ENCODE results near the gene ACAN. TPM values are rescaled to one million over a fixed set of nuclear protein-coding genes. Genes with fewer than 3 reads are reported as not detected.

The ACAN gene
- total RNA-seq, 1 experiment from 2014 or later, result not detected

GRCh38 chr15:88790486-88790885, 12.8 kb upstream of the ACAN start:
- H3K4me1 ChIP-seq (replicated peaks), result no peaks in the 10 kb centered on the region
- no peak for DNase-seq (ENCODE audit: low read depth in 1 of 2, low spot score in 2 of 2)
- H3K27ac ChIP-seq, result no peak overlapping the region
- H3K36me3 ChIP-seq, result no peaks in the 10 kb centered on the region
- H3K9me3 ChIP-seq (replicated peaks), result no peaks in the 10 kb centered on the region
- no peak overlapping the region for H3K4me3 ChIP-seq
- H3K27me3 ChIP-seq (replicated peaks), result no peaks in the 10 kb centered on the region; the same call in 1 of the 2 replicates

GRCh38 chr15:88791637-88792036, 11.6 kb upstream of the ACAN start:
- Histone ChIP-seq H3K27ac (no peak overlapping the region), H3K4me1 (replicated peaks) (no peaks in the 10 kb centered on the region), H3K27me3 (replicated peaks) (no peaks in the 10 kb centered on the region; the same call in 1 of the 2 replicates), H3K4me3 (no peak overlapping the region), H3K9me3 (replicated peaks) (no peaks in the 10 kb centered on the region), H3K36me3 (no peaks in the 10 kb centered on the region)
- DNase-seq (ENCODE audit: low read depth in 1 of 2, low spot score in 2 of 2), result no peak

DNA sequence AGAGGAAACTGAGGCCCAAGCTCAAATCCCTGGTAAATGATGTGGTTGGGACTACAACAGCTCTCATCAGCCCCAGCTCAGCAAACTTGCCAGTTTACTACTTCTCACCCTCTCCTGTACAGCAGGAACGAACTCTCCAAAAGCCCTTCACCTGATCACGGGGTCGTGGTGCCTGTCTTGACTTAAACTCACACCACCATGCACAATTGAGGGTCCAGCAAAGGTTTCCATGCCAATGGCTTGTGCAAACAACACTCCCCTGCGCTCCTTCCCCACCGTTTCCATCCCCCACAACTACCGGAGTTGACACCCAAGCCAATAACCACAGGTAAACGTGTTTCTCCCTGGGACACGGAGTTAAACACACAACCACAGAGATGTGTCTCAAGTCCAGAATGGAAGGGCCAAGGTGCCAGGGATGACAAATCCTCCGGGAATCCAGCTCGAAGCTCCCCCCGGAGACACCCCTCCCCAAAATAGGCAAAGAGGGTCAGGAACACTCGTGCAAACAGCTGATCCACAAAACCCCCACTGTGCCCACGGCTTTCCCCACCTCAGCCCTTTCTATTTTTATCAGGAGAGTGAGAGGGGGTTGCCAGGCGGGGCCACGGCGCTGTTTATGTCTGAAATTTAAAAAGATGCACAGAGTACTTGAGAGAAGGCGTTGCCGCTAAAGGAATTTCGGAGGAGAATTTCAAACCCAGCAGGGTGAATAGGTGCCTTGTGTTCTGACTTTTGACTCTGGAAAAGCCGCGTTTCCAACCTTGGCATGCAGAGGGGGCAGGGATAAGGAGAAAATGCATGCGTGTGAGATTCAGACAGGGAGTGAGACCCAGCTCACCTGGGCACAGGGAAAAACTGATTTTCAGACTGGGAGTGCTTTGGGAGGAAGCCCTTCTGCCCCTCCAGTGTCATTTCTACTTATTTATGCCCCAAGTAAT, 10.6 kb upstream of the ACAN start:
- DNase-seq (ENCODE audit: low read depth in 1 of 2, low spot score in 2 of 2), result no peak
- no peak overlapping the region for H3K4me3 ChIP-seq
- H3K4me1 ChIP-seq (replicated peaks), result no peaks in the 10 kb centered on the region

DNA sequence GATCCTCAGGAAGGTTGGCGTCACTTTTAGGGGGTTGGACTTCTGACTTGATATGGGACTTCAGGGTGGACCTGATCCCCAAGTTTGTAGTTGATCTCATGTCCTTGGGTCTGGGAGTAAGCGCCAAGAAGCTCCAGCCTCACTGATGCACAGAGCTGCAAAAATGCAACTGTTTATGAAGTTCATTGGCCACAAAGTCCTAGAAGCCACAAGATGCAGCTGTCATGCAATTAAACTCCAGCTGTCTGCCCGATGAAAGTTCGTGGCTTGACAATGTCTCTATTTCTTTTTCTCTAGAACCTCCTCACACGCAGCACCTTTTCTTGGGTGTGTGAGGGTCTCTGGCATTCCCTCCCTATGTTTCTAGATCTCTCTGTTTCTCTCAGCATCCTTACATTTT, 9.2 kb upstream of the ACAN start:
- H3K4me1 ChIP-seq (replicated peaks), result no peaks in the 10 kb centered on the region
- no peak for DNase-seq (ENCODE audit: low read depth in 1 of 2, low spot score in 2 of 2)
- no peaks in the 10 kb centered on the region for H3K36me3 ChIP-seq
- H3K4me3 ChIP-seq, result no peak overlapping the region
- H3K27ac ChIP-seq, result no peak overlapping the region
- no peaks in the 10 kb centered on the region for H3K9me3 ChIP-seq (replicated peaks)
- H3K27me3 ChIP-seq (replicated peaks), result peaks cover 4% of the 10 kb centered on the region; the same call in 1 of the 2 replicates

More for the DNA sequence above, 10.6 kb upstream of the ACAN start:
- Histone ChIP-seq H3K36me3 (no peaks in the 10 kb centered on the region), H3K9me3 (replicated peaks) (no peaks in the 10 kb centered on the region), H3K27ac (no peak overlapping the region), H3K27me3 (replicated peaks) (no peaks in the 10 kb centered on the region; the same call in 1 of the 2 replicates)

GRCh38 chr15:88797663-88798339, 5.4 kb upstream of the ACAN start:
- peaks cover 30% of the 10 kb centered on the region for H3K27me3 ChIP-seq (replicated peaks)
- H3K27ac ChIP-seq, result no peak overlapping the region

GRCh38 chr15:88799341-88799740, 3.9 kb upstream of the ACAN start:
- Histone ChIP-seq H3K9me3 (replicated peaks) (no peaks in the 10 kb centered on the region), H3K4me1 (replicated peaks) (no peaks in the 10 kb centered on the region), H3K27ac (no peak overlapping the region), H3K27me3 (replicated peaks) (peaks cover 42% of the 10 kb centered on the region), H3K4me3 (no peak overlapping the region), H3K36me3 (no peaks in the 10 kb centered on the region)
- DNase-seq (ENCODE audit: low read depth in 1 of 2, low spot score in 2 of 2), result no peak

More at GRCh38 chr15:88797663-88798339, 5.4 kb upstream of the ACAN start:
- no peaks in the 10 kb centered on the region for H3K4me1 ChIP-seq (replicated peaks)
- H3K9me3 ChIP-seq (replicated peaks), result no peaks in the 10 kb centered on the region
- H3K36me3 ChIP-seq, result no peaks in the 10 kb centered on the region
- H3K4me3 ChIP-seq, result no peak overlapping the region
- DNase-seq (ENCODE audit: low read depth in 1 of 2, low spot score in 2 of 2), result no peak

DNA sequence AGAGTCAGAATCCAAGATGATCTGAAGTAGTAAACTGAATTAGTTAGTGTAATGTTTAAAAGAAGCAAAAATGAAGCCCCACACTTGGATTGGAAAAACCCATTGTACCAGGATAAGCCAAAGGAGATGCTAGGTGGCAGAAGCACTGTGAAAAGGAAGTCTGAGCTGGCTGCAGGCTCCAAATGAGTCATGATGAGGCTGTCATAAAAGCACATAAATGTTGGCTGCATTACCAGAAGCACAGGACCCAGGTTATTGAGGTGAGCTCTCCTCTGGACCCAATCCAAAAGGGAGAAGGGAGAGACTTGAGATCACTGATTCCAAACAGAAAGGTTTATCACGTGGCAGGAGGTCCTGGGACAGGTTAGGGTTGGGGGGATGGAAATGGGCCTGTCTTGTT, 3.2 kb upstream of the ACAN start:
- H3K36me3 ChIP-seq, result no peaks in the 10 kb centered on the region

DNA sequence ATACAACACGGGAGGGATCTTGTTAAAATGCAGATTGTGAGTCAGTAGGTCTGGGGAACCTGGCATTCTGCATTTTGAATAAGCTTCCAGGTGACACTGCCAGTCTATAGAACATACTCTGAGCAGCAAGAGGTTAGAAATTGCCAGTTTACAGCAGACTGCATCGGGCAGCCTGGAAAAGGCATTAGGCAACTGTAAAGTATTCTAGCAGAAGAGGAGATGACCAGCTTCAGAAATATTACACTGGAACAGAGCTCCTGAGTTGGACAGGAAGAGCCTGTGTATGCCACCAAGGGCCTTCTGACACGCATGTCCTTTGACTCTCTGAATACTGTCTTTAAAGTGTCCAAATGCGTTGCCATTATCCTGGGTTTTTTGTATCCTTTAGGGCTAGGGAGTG, 2.5 kb upstream of the ACAN start:
- Histone ChIP-seq H3K9me3 (replicated peaks) (no peaks in the 10 kb centered on the region), H3K27me3 (replicated peaks) (peaks cover 56% of the 10 kb centered on the region), H3K4me1 (replicated peaks) (no peaks in the 10 kb centered on the region), H3K27ac (no peak overlapping the region), H3K4me3 (no peak overlapping the region), H3K36me3 (no peaks in the 10 kb centered on the region)
- no peak for DNase-seq (ENCODE audit: low read depth in 1 of 2, low spot score in 2 of 2)

More for the DNA sequence above, 3.2 kb upstream of the ACAN start:
- Histone ChIP-seq H3K9me3 (replicated peaks) (no peaks in the 10 kb centered on the region), H3K27me3 (replicated peaks) (peaks cover 49% of the 10 kb centered on the region), H3K4me3 (no peak overlapping the region), H3K4me1 (replicated peaks) (no peaks in the 10 kb centered on the region), H3K27ac (no peak overlapping the region)
- DNase-seq (ENCODE audit: low read depth in 1 of 2, low spot score in 2 of 2), result no peak

DNA sequence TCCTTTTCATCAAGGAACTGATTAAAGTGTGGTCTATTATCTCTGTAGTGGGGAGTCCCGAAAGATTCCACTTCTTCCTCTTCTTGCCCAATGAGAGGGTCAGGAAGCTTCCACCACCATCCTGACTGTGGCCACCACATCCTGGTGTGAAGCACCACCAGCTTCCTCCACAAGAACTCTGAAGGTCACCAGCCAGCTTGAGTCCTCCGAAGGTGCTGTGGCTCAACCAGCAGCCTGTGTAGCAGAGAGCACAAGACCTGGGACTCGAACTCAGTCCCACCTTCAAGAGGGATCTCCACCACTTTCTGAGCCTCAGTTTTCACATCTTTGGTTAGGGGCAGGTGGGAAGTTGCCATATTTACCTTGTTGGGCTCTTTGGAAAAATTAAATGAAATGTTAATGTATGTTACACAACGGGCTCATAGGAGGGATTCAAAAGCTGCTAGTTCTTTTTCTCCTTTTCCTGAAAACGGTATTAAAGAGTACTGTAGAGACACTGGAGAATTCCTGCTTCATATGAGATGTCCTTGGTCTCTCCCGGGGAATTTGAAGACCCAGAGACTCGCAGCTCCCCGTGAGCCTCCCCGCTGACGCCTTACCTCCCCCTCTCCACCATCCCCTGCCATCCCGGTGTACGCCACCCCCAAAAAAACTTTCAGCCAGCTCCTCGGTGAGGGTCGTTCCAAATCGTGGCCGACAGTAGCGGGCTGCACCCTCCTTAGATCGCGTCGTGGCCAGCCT, 816 bp upstream of the ACAN start:
- no peak for DNase-seq (ENCODE audit: low read depth in 1 of 2, low spot score in 2 of 2)
- Histone ChIP-seq H3K36me3 (no peaks in the 10 kb centered on the region), H3K4me1 (replicated peaks) (no peaks in the 10 kb centered on the region), H3K27ac (no peak overlapping the region), H3K4me3 (no peak overlapping the region), H3K27me3 (replicated peaks) (peaks cover 65% of the 10 kb centered on the region), H3K9me3 (replicated peaks) (no peaks in the 10 kb centered on the region)

GRCh38 chr15:88802991-88803240, 320 bp upstream of the ACAN start:
- Histone ChIP-seq H3K4me1 (replicated peaks) (no peaks in the 10 kb centered on the region), H3K27ac (no peak overlapping the region), H3K4me3 (no peak overlapping the region), H3K27me3 (replicated peaks) (peaks cover 65% of the 10 kb centered on the region), H3K36me3 (no peaks in the 10 kb centered on the region), H3K9me3 (replicated peaks) (no peaks in the 10 kb centered on the region)
- no peak for DNase-seq (ENCODE audit: low read depth in 1 of 2, low spot score in 2 of 2)

- Histone ChIP-seq H3K4me3 (no peak overlapping the region), H3K36me3 (no peaks in the 10 kb centered on the region), H3K4me1 (replicated peaks) (no peaks in the 10 kb centered on the region), H3K9me3 (replicated peaks) (no peaks in the 10 kb centered on the region), H3K27me3 (replicated peaks) (peaks cover 61% of the 10 kb centered on the region), H3K27ac (no peak overlapping the region)
- DNase-seq (ENCODE audit: low read depth in 1 of 2, low spot score in 2 of 2), result no peak
Observed at GRCh38 chr15:88803920-88804247, 648 bp downstream of the ACAN start.

DNA sequence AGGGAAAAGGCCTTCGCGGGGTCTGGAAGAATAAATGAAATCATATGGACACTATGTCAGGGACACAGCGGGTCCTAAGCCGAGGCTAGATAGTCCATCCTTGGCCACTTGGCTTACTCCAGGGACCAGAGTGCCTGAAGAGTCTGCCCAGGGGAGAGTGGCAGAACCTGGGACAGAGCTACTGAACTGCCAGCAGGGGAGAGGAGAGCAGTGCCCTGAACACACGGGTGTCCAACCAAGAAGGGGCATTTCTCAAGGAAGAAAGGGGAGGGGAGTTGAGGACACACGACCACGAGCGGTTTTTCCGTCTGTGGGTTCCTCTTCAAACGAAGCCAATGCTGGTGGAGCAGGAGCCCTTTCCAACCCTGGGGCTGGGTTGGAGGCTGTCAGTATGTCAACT, 1.0 kb downstream of the ACAN start:
- Histone ChIP-seq H3K4me1 (replicated peaks) (no peaks in the 10 kb centered on the region), H3K9me3 (replicated peaks) (no peaks in the 10 kb centered on the region), H3K36me3 (no peaks in the 10 kb centered on the region), H3K27ac (no peak overlapping the region), H3K4me3 (no peak overlapping the region), H3K27me3 (replicated peaks) (peaks cover 61% of the 10 kb centered on the region)
- DNase-seq (ENCODE audit: low read depth in 1 of 2, low spot score in 2 of 2), result no peak

GRCh38 chr15:88805031-88805780, 2.0 kb downstream of the ACAN start:
- DNase-seq (ENCODE audit: low read depth in 1 of 2, low spot score in 2 of 2), result no peak
- peaks cover 55% of the 10 kb centered on the region for H3K27me3 ChIP-seq (replicated peaks)
- no peak overlapping the region for H3K27ac ChIP-seq
- no peak overlapping the region for H3K4me3 ChIP-seq
- H3K36me3 ChIP-seq, result no peaks in the 10 kb centered on the region
- no peaks in the 10 kb centered on the region for H3K9me3 ChIP-seq (replicated peaks)
- H3K4me1 ChIP-seq (replicated peaks), result no peaks in the 10 kb centered on the region
